Stimulated activated CD4-positive, alpha-beta T cell treated with anti-CD3 and anti-CD28 coated beads, Interleukin-1b, Interleukin-23, amount 100 ng/mL, for 24 hours (primary cell): Measurements from ENCODE around the gene EOGT.

Experiments used
- DNase-seq, 4 experiments: peaks; one replicate each; pipeline ENCODE4 v3.0.0-alpha.2; 2020; ENCODE audit warnings: low read depth in 4 of 4, low spot score in 1 of 4

Gene EOGT

GRCh38 chr3:68963891-68964290 lies 49.6 kb downstream of the EOGT start:
- DNase-seq = no peak

DNA sequence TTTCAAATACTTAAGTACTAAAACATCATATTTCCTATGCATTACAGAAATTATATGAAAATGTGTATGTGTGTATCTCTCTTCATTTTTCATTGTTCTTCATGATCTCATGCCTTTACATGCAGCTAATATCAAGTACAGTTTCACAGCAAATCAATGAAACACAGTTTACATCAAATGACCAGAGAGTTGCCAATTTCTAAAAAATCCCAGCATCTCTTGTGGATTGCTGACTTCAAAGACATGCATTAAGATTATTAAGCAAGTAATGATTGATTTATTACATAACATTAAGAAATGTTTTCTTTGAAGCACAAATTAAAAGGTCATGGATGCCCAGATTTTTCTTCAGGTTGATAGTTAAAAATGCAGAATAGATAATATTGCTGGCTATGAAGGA lies 50.1 kb downstream of the EOGT start:
- no peak for DNase-seq

DNA sequence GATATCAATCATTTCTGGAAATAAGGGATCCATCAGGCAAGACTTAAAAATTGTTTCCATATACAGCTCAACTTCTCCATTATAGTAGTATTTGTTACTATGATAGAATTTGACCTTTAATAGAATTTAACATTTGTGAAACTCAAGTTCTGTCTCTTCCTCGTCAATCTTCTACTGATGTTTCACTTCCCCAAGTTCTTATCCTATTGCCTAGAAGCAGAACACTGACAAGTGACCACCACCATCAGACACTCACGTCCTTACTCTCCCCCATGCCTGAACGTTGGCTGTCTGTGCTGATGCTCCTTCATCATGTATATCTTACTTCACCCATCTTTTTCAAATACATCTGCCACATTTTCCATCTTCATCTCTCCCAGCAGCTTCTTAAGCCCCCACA lies 54.6 kb downstream of the EOGT start:
- no peak for DNase-seq

- no peak for DNase-seq
These were observed 55.6 kb downstream of the EOGT start for GRCh38 chr3:68957895-68958294.

DNA sequence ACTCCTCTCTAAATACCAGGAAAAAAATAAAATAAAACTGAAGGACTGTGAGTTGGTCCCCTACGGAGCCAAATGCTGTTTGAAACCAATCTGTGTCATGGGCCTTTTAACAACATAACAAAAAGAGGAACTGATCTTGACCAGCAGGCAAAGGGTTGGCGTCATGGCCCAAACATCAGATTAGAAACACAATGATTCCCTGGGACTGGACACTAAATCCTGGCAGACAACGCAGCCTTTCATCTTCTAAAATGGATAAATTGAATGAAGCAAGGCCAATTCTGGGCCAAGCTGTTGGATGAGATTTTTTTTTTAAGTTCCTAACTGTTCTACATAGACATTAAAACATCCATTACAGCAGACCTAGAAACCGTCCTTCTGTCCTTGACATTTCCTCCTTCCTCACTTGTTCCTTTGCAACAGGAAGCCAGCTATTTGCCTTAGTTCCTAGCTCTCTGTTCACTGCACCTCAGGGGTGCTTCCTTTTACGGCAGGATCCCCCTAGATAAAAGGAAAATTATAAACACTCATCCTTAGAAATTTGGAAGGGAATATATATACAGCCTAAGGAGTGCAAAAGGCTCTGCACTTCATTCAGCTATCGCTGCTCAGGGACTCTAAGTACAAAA lies 59.6 kb downstream of the EOGT start:
- no peak for DNase-seq

DNA sequence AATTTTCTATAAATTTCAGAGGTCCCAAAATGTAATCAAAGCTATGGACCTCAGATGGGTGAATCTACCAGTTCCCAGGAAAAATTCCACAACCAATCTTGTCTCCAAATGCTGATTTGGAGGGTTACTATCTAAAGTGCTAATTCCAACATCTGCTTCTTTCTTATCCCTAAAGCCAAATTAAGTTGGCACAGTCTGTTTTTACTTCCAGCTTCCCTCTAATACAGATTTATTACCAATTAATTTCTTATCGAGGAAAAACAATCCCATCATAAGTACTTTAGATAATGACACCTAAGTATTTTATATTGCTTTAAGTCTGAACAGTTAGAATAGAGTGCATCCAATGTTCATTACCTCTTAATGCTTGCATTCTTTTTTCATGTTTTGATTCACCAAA lies 68.3 kb downstream of the EOGT start:
- DNase-seq = no peak

DNA sequence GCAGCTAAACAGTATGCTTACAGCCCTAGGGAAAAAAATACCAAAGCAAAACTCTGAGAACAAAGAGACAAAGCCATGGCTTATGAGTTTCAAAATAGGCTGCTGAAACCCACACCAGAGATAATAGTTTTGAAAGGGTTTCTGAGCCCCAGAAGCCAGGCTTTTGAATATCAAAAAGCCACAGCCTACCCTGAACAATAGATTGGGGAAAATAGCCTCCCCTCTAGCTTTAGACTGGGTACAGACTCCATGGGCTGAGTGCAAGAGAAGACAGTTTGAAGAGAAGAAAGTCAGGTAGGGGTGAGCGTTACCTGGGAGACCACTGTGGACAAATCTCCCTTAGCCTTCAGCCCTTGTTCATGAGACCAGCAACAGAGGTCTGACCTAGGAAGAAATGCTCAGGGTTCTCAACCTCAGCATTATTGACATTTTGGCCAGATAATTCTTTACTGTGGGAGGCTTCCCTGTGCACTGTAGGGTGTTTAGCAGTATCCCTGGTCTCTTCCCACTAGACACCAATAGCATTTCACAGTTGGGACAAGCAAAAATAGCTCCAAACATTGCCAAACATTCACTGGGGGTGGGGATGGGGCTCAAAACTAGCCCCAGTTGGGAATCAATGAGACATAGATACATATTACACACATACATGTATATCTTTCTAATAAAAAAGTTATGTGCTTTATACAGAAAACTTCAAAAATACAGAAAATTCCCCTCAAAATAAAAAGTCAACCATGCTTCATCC lies 69.6 kb downstream of the EOGT start:
- DNase-seq = no peak

GRCh38 chr3:68941055-68941454 lies 72.4 kb downstream of the EOGT start:
- no peak for DNase-seq

GRCh38 chr3:68936856-68937255 lies 76.6 kb downstream of the EOGT start:
- no peak for DNase-seq

DNA sequence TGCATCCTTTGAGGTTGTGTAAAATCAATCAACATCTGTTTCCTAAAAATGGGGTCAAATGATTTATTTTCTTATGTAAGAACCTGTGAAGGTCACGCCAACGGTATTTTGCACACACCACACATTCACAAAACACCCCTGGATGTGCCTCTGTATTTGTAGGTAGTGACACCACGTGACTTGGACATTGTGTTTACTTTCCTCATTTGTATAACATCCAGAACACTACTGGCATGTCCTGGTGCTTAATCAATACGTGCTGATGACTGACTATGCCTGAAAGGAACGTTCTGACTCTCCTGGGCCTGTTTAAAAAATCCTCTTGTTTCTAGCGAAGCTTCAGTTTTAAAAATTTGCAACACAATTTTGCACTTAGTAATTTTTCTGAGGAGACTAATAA lies 77.7 kb downstream of the EOGT start:
- DNase-seq = no peak

GRCh38 chr3:68931406-68932149 lies 81.9 kb downstream of the EOGT start:
- no peak for DNase-seq
